Neural cell (in vitro differentiated cells): Measurements from ENCODE around the gene ADSS1.

Experiments used
- CTCF ChIP-seq: fragments of 450-650 bp; IDR thresholded peaks from 2 replicates; pipeline ENCODE4 v1.5.1; 2014; ENCODE audit warnings: antibody characterized with exemption, mild to moderate bottlenecking, moderate library complexity; ENCODE audit not compliant: poor library complexity, severe bottlenecking
- EZH2 ChIP-seq: fragments of 200-600, 300-800 bp; shearing (Covaris generic), sonication (generic); IDR thresholded peaks from 2 replicates; pipeline ENCODE4 v1.6.1; 2014; ENCODE audit warnings: antibody characterized with exemption, low read length, borderline replicate concordance, mild to moderate bottlenecking; ENCODE audit not compliant: insufficient read depth, poor library complexity, severe bottlenecking

GRCh38 chr14:104743461-104744380 lies 19.7 kb downstream of the ADSS1 start:
- no peak for TF ChIP-seq CTCF
- TF ChIP-seq EZH2, result no peak
